ENCODE data around the gene CCNF. TPM values are rescaled to one million over a fixed set of nuclear protein-coding genes. Genes with fewer than 3 reads are reported as not detected.

The CCNF gene
- total and polyA plus RNA-seq, 11 donors = 0.38 to 6.0 (median 1.6) TPM

DNA sequence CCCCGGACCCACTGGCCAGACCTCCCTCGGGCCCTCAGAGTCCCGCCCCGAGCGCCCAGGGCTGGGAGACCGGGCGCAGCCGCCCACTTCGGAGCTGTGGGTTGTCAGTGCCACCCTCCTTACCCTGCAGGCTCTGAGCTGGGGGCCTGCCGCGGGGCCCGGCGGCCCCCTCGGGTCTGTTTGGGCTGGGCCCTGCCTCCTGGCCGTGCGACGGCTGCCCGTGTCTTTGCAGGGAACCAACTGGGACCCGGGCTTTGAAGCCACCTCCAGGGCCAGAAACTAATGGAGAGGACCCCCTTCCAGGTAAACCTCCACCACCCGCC, 31.1 kb downstream of the CCNF start:
- H3K9me3 ChIP-seq = no peaks in the 10 kb centered on the region
- H3K27ac ChIP-seq = peak overlapping the region in 1 of 12 donors; percentile 67
- H3K36me3 ChIP-seq = peaks cover 0 to 11% (median 0%) of the 10 kb centered on the region in 9 donors
- no peaks in the 10 kb centered on the region for H3K27me3 ChIP-seq
- H3K4me3 ChIP-seq = peak overlapping the region; percentile 44 to 74 (median 60)
- WGBS, 4 donors = 0 to 6% (median 3%) methylated on average over 5 to 20 of the region's 20 CpGs
- TF ChIP-seq, protein P1, sequence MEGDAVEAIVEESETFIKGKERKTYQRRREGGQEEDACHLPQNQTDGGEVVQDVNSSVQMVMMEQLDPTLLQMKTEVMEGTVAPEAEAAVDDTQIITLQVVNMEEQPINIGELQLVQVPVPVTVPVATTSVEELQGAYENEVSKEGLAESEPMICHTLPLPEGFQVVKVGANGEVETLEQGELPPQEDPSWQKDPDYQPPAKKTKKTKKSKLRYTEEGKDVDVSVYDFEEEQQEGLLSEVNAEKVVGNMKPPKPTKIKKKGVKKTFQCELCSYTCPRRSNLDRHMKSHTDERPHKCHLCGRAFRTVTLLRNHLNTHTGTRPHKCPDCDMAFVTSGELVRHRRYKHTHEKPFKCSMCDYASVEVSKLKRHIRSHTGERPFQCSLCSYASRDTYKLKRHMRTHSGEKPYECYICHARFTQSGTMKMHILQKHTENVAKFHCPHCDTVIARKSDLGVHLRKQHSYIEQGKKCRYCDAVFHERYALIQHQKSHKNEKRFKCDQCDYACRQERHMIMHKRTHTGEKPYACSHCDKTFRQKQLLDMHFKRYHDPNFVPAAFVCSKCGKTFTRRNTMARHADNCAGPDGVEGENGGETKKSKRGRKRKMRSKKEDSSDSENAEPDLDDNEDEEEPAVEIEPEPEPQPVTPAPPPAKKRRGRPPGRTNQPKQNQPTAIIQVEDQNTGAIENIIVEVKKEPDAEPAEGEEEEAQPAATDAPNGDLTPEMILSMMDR (IDR thresholded peaks at IDR 0.05) = no peak
- no peak for TF ChIP-seq POLR2A (IDR thresholded peaks at IDR 0.05)
- DNase-seq (no peak), ATAC-seq (no peak)
- peaks cover 0 to 19% (median 10%) of the 10 kb centered on the region in 12 donors for H3K4me1 ChIP-seq
- intact Hi-C loops (cut with DNase I) = no loop called here

DNA sequence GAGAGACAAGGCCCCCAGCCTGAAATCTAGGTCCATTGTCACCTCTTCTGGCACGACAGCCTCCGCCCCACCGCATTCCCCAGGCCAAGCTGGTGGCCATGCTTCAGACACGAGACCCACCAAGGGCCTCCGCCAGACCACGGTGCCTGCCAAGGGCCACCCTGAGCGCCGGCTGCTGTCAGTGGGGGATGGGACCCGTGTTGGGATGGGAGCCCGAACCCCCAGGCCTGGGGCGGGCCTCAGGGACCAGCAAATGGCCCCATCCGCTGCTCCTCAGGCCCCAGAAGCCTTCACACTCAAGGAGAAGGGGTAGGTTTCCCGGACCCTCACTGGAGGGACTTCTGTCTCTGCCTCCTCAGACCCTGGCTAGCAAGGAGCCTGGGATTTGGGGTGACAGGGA, 31.7 kb downstream of the CCNF start:
- H3K9me3 ChIP-seq = no peaks in the 10 kb centered on the region
- H3K27ac ChIP-seq = no peak overlapping the region
- intact Hi-C loops (cut with DNase I) = no loop called here
- peaks cover 0 to 11% (median 0%) of the 10 kb centered on the region in 9 donors for H3K36me3 ChIP-seq
- no peak for ATAC-seq
- no peak for DNase-seq
- peaks cover 0 to 19% (median 10%) of the 10 kb centered on the region in 12 donors for H3K4me1 ChIP-seq
- peak overlapping the region in 1 of 12 donors; percentile 60 for H3K4me3 ChIP-seq
- H3K27me3 ChIP-seq = no peaks in the 10 kb centered on the region
- TF ChIP-seq, protein P1 (IDR thresholded peaks at IDR 0.05) = no peak
- TF ChIP-seq POLR2A (IDR thresholded peaks at IDR 0.05) = no peak
- WGBS, 4 donors = 80 to 85% (median 83%) methylated on average over 9 to 13 of the region's 13 CpGs

DNA sequence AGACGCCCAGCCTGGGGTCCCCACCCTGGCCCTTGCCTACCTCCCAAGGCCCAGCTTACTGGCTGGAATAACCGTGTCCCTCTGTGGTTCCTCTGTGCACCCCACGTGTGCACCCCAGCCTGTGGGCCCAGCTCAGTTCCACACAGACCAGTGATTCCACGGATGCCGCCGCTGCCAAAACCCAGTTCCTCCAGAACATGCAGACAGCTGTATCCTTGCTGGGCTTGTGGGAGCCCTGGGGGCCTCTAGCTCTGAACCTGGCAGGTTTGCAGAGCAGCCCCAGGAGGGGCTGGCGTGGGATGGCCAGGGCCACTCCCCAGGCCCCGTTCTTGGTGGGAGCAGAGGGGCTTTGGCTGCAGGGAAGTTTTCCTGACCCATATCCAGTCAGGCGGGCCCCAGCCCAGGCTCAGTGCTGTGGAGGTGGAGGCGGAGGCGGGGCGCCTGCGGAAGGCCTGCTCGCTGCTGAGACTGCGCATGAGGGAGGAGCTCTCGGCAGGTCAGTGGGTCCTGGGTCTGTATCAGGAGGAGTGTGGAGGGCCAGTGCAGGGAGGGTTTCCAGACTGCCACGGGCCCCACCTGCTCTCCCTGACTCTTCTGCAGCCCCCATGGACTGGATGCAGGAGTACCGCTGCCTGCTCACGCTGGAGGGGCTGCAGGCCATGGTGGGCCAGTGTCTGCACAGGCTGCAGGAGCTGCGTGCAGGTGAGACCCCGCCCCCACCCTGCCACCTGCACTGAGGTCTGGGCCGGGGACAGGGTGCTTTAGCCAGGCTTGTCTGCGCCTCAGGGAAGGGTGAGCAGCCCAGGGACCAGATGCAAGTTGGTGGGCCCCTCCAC, 33.0 kb downstream of the CCNF start:
- ATAC-seq (no peak), DNase-seq (no peak)
- 86 to 95% (median 93%) methylated on average over 6 to 23 of the region's 23 CpGs for WGBS, 4 donors
- Histone ChIP-seq H3K36me3 (peaks cover 0 to 1% (median 0%) of the 10 kb centered on the region in 9 donors), H3K27me3 (peaks cover 0 to 4% (median 0%) of the 10 kb centered on the region in 9 donors), H3K4me1 (peaks cover 0 to 21% (median 10%) of the 10 kb centered on the region in 12 donors), H3K4me3 (no peak overlapping the region), H3K27ac (no peak overlapping the region), H3K9me3 (no peaks in the 10 kb centered on the region)
- intact Hi-C loops (cut with DNase I) = no loop called here
- no peak for TF ChIP-seq POLR2A (IDR thresholded peaks at IDR 0.05)
- TF ChIP-seq, protein P1 (IDR thresholded peaks at IDR 0.05) = no peak

DNA sequence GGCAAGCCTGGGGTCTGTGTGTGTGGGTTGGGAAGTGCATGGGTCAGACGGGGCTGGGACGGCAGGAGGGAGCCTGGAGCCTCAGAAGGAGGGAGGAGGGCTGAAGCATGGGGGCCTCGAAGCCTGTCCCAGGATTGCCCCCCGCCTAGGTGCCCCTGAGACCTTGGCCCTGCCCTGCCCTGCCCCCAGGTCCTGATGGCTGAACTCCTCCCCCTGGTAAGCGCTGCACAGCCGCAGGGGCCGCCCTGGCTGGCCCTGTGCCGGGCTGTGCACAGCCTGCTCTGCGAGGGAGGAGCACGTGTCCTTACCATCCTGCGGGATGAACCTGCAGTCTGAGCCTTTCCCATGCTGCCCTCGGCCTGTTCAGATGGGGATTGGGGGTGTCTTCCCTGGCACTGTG, 35.1 kb downstream of the CCNF start:
- Histone ChIP-seq H3K27ac (no peak overlapping the region), H3K9me3 (no peaks in the 10 kb centered on the region), H3K4me3 (no peak overlapping the region), H3K36me3 (no peaks in the 10 kb centered on the region), H3K27me3 (peaks cover 0 to 23% (median 2%) of the 10 kb centered on the region in 9 donors), H3K4me1 (peaks cover 2 to 35% (median 21%) of the 10 kb centered on the region in 12 donors)
- ATAC-seq (no peak), DNase-seq (no peak)
- no peak for TF ChIP-seq POLR2A (IDR thresholded peaks at IDR 0.05)
- TF ChIP-seq, protein P1 (IDR thresholded peaks at IDR 0.05) = no peak
- intact Hi-C loops (cut with DNase I) = no loop called here
- WGBS, 4 donors = 77 to 92% (median 85%) methylated on average over 5 to 12 of the region's 12 CpGs

Measured in heart left ventricle (tissue), 16 donors.